Stimulated activated CD4-positive, alpha-beta T cell treated with anti-CD3 and anti-CD28 coated beads, Interleukin-2, amount 100 ng/mL, for 48 hours (primary cell): ENCODE results near the gene APOB.
"Not testable (repeated sequence)": the region's sequence is repeated elsewhere in the genome, so short reads cannot be mapped to it uniquely, and the experiment has no call there.

Experiments
- DNase-seq, 2 donors: peaks; one replicate each; pipeline ENCODE4 v3.0.0-alpha.2; 2020

Gene APOB

GRCh38 chr2:21033237-21034155 is 10.4 kb downstream of the APOB start:
- no peak for DNase-seq

- no peak for DNase-seq
Observed at GRCh38 chr2:21032338-21033236, 11.3 kb downstream of the APOB start.

- no peak for DNase-seq
Observed at GRCh38 chr2:21030983-21031968, 12.6 kb downstream of the APOB start.

- DNase-seq, result no peak
Observed at GRCh38 chr2:21029519-21029918, 14.4 kb downstream of the APOB start.

GRCh38 chr2:21028951-21029350 is 14.9 kb downstream of the APOB start:
- not testable (repeated sequence) for DNase-seq

- DNase-seq, result no peak
Observed at GRCh38 chr2:21028021-21028947, 15.6 kb downstream of the APOB start.

- no peak for DNase-seq
Observed at GRCh38 chr2:21026479-21027282, 17.2 kb downstream of the APOB start.

GRCh38 chr2:21025690-21026478 is 18.0 kb downstream of the APOB start:
- no peak for DNase-seq

GRCh38 chr2:21024722-21025389 is 19.0 kb downstream of the APOB start:
- DNase-seq, result no peak

- no peak for DNase-seq
Observed at GRCh38 chr2:21024198-21024597, 19.7 kb downstream of the APOB start.

GRCh38 chr2:21023419-21024181 is 20.3 kb downstream of the APOB start:
- DNase-seq, result no peak

GRCh38 chr2:21022792-21023367 is 21.0 kb downstream of the APOB start:
- no peak for DNase-seq

- DNase-seq, result no peak
Observed at GRCh38 chr2:21021430-21021829, 22.4 kb downstream of the APOB start.

GRCh38 chr2:21020668-21021288 is 23.1 kb downstream of the APOB start:
- DNase-seq, result no peak

- no peak for DNase-seq
Observed at GRCh38 chr2:21020031-21020667, 23.7 kb downstream of the APOB start.

- no peak for DNase-seq
Observed at GRCh38 chr2:21019678-21020021, 24.2 kb downstream of the APOB start.
